Measurements from ENCODE around the gene SLC30A7. TPM values are rescaled to one million over a fixed set of nuclear protein-coding genes. Genes with fewer than 3 reads are reported as not detected.

The SLC30A7 gene
- polyA plus RNA-seq (ENCODE audit: insufficient read length in 10 of 10), result 10 to 100 TPM in 6 of 10 donors, 1 to 10 TPM in 4; 9.1 to 14.9 (median 10.6) TPM
- long read RNA-seq, donor 1, full-length matches to known transcripts, result 3 of 18 reads
- long read RNA-seq, donor 1, partial matches to known transcripts, result 5 of 18 reads
- long read RNA-seq, donor 1, other reads (novel, unspliced or antisense), result 10 of 18 reads
- long read RNA-seq, donor 2, full-length matches to known transcripts, result 3 of 26 reads
- long read RNA-seq, donor 2, partial matches to known transcripts, result 10 of 26 reads
- long read RNA-seq, donor 2, other reads (novel, unspliced or antisense), result 13 of 26 reads
- long read RNA-seq, donor 3, result 0 reads
- long read RNA-seq, donor 4, result 0 reads
- long read RNA-seq, donor 5, partial matches to known transcripts, result 0 of 2 reads
- long read RNA-seq, donor 5, other reads (novel, unspliced or antisense), result 0 of 2 reads
- long read RNA-seq, donor 6, full-length matches to known transcripts, result 3 of 3 reads
- long read RNA-seq, donor 6, partial matches to known transcripts, result 0 of 3 reads
- long read RNA-seq, donor 6, other reads (novel, unspliced or antisense), result 0 of 3 reads
- long read RNA-seq, donor 7, full-length matches to known transcripts, result 1 of 34 reads
- long read RNA-seq, donor 7, partial matches to known transcripts, result 5 of 34 reads
- long read RNA-seq, donor 7, other reads (novel, unspliced or antisense), result 28 of 34 reads
- long read RNA-seq, donor 8, result 0 reads
- long read RNA-seq, donor 9, partial matches to known transcripts, result 0 of 1 reads
- long read RNA-seq, donor 9, other reads (novel, unspliced or antisense), result 0 of 1 reads

- peak; percentile 92 to 97 (median 93) for DNase-seq
These were observed at the start of gene SLC30A7 for GRCh38 chr1:100895540-100896480. Gene SLC30A7 (plus strand): TSS chr1:100896090. CDS start chr1:100896263, 173 bp downstream.

- DNase-seq, result peak in 1 of 3 donors; percentile 18
These were observed 48.4 kb upstream of the SLC30A7 start for GRCh38 chr1:100847361-100848082.

- DNase-seq, result no peak
These were observed 44.2 kb upstream of the SLC30A7 start for GRCh38 chr1:100851726-100852125.

GRCh38 chr1:100852976-100853375 lies 42.9 kb upstream of the SLC30A7 start:
- DNase-seq, result no peak

- peak in 1 of 3 donors; percentile 27 for DNase-seq
These were observed 40.8 kb upstream of the SLC30A7 start for GRCh38 chr1:100855116-100855515.

- DNase-seq, result peak; percentile 11 to 47 (median 31)
These were observed 35.4 kb upstream of the SLC30A7 start for GRCh38 chr1:100860397-100860991.

GRCh38 chr1:100861379-100861778 lies 34.5 kb upstream of the SLC30A7 start:
- no peak for DNase-seq

GRCh38 chr1:100862591-100862990 lies 33.3 kb upstream of the SLC30A7 start:
- peak in 1 of 3 donors; percentile 70 for DNase-seq

GRCh38 chr1:100866041-100866900 lies 29.6 kb upstream of the SLC30A7 start:
- DNase-seq, result peak; percentile 34 to 57 (median 38)

GRCh38 chr1:100866901-100867206 lies 29.0 kb upstream of the SLC30A7 start:
- DNase-seq, result no peak

- DNase-seq, result peak; percentile 30 to 66 (median 55)
These were observed 27.4 kb upstream of the SLC30A7 start for GRCh38 chr1:100868364-100868995.

- no peak for DNase-seq
These were observed 25.9 kb upstream of the SLC30A7 start for GRCh38 chr1:100869996-100870395.

GRCh38 chr1:100874433-100874832 lies 21.5 kb upstream of the SLC30A7 start:
- DNase-seq, result no peak

- DNase-seq, result no peak
These were observed 20.7 kb upstream of the SLC30A7 start for GRCh38 chr1:100875228-100875627.

- DNase-seq, result no peak
These were observed 19.6 kb upstream of the SLC30A7 start for GRCh38 chr1:100876291-100876690.

GRCh38 chr1:100879422-100879821 lies 16.5 kb upstream of the SLC30A7 start:
- no peak for DNase-seq

GRCh38 chr1:100881687-100882086 lies 14.2 kb upstream of the SLC30A7 start:
- DNase-seq, result no peak

- no peak for DNase-seq
These were observed 13.2 kb upstream of the SLC30A7 start for GRCh38 chr1:100882698-100883097.

GRCh38 chr1:100883963-100884362 lies 11.9 kb upstream of the SLC30A7 start:
- DNase-seq, result peak in 1 of 3 donors; percentile 5

Data from muscle of back (tissue), 13 donors.